ENCODE results near the gene CAPZB.

DNA sequence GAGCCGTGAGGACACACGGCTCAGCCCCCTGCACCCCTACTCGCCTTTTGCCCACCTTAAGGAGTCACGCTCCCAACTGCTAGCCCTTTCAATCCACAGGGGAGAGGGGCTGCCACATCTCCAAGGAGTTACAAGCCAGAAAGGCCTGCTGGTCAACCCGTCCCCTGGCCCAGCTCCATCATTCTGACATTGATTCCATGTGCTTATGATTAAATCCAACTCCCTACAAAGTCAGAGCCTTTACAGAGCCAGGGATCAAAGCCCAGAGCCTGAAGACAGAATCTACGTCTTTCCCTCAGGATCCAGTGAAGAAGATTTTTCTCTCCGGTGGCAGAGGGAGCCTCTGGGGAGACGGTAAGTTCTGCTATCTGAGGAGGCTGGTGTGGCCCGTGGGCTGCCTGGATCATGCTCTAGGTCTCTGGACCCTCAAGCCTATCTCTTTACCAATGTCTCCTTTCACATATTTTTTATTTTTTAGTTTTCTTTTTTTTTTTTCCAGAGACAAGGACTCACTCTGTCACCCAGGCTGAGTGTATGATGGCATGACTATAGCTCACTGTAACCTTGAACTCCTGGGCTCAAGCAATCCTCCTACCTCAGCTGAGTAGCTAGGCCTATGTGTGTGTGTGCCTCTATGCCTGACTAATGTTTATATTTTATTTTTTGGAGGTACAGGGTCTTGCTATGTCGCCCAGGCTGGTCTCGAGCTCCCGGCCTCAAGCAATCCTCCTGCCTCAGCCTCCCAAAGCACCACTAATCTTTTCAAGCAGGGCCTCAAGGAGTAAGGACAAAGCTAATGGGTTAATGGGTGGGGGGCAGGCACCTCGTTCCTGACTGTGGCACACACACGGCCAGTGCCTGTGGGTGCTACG lies 111.9 kb downstream of the CAPZB start:
- TF ChIP-seq, protein P1, sequence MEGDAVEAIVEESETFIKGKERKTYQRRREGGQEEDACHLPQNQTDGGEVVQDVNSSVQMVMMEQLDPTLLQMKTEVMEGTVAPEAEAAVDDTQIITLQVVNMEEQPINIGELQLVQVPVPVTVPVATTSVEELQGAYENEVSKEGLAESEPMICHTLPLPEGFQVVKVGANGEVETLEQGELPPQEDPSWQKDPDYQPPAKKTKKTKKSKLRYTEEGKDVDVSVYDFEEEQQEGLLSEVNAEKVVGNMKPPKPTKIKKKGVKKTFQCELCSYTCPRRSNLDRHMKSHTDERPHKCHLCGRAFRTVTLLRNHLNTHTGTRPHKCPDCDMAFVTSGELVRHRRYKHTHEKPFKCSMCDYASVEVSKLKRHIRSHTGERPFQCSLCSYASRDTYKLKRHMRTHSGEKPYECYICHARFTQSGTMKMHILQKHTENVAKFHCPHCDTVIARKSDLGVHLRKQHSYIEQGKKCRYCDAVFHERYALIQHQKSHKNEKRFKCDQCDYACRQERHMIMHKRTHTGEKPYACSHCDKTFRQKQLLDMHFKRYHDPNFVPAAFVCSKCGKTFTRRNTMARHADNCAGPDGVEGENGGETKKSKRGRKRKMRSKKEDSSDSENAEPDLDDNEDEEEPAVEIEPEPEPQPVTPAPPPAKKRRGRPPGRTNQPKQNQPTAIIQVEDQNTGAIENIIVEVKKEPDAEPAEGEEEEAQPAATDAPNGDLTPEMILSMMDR (IDR thresholded peaks at IDR 0.05): no peak
- no peak for TF ChIP-seq POLR2AphosphoS5 (IDR thresholded peaks at IDR 0.05; ENCODE audit: low read depth, low read length)
- TF ChIP-seq, protein P2, sequence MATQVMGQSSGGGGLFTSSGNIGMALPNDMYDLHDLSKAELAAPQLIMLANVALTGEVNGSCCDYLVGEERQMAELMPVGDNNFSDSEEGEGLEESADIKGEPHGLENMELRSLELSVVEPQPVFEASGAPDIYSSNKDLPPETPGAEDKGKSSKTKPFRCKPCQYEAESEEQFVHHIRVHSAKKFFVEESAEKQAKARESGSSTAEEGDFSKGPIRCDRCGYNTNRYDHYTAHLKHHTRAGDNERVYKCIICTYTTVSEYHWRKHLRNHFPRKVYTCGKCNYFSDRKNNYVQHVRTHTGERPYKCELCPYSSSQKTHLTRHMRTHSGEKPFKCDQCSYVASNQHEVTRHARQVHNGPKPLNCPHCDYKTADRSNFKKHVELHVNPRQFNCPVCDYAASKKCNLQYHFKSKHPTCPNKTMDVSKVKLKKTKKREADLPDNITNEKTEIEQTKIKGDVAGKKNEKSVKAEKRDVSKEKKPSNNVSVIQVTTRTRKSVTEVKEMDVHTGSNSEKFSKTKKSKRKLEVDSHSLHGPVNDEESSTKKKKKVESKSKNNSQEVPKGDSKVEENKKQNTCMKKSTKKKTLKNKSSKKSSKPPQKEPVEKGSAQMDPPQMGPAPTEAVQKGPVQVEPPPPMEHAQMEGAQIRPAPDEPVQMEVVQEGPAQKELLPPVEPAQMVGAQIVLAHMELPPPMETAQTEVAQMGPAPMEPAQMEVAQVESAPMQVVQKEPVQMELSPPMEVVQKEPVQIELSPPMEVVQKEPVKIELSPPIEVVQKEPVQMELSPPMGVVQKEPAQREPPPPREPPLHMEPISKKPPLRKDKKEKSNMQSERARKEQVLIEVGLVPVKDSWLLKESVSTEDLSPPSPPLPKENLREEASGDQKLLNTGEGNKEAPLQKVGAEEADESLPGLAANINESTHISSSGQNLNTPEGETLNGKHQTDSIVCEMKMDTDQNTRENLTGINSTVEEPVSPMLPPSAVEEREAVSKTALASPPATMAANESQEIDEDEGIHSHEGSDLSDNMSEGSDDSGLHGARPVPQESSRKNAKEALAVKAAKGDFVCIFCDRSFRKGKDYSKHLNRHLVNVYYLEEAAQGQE (IDR thresholded peaks at IDR 0.05; ENCODE audit: insufficient read depth in 1 of 2, low read depth in 2 of 2, low read length in 1 of 2): no peak
- TF ChIP-seq TCF7L2 (IDR thresholded peaks at IDR 0.05; ENCODE audit: low read depth, low read length): no peak
